ENCODE measurements around the gene STMP1.

The STMP1 gene

DNA sequence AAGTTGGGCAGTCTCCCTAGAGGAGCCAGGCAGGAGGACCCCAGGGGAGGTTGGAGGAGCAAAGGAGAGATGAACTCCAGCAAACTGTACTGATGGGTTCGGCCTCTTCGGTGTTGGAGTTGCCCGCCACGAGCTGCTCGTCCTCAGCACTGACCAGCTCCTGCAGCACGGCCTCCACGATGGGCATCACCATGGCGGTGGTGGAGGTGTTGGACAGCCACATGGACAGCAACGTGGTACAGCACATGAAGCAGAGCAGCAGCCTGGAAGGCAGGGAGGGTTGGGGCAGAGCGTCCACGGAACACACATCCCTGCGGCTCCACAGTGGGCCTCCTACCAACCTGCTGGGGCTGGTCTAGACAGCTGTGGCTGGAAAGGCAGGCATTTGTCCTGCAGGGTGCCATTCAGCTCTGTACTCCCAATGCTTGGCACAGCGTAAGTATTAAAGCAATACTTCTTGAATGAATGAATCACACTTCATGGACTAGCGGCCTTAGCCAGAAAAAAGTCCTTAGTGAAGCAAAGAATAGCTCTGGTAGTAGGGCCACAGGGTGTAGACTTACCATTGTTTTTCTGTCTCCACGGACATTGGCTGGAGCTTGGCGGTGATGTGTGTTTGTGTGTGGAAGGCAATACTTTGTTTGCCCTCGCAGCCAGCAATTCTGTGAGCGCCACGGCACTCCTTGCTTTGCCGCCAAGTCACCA is 43.9 kb downstream of the STMP1 start:
- no peaks in the 10 kb centered on the region for H3K36me3 ChIP-seq (replicated peaks in 1 of 2; ENCODE audit: control insufficient read depth in 2 of 2, insufficient read depth in 2 of 2, low read length in 2 of 2)
- no peaks in the 10 kb centered on the region for H3K9me3 ChIP-seq (replicated peaks in 1 of 2; ENCODE audit: control insufficient read depth in 2 of 2, insufficient read depth in 1 of 2, low read depth in 1 of 2, low read length in 2 of 2)
- no peak overlapping the region for H3K4ac ChIP-seq (ENCODE audit: low read length)
- H3K79me1 ChIP-seq (ENCODE audit: low read depth, low read length): no peaks in the 10 kb centered on the region
- DNase-seq (ENCODE audit: low spot score): no peak
- H3K27me3 ChIP-seq (ENCODE audit: control insufficient read depth in 3 of 3, insufficient read depth in 3 of 3, low read depth in 1 of 3, low read length in 3 of 3): no peaks in the 10 kb centered on the region
- H3K9ac ChIP-seq (ENCODE audit: low read depth, low read length, poor library complexity): peak overlapping the region; percentile 14
- H2BK5ac ChIP-seq (ENCODE audit: low read length): no peak overlapping the region
- peaks cover 0 to 2% of the 10 kb centered on the region in 2 donors for H3K4me1 ChIP-seq (ENCODE audit: control insufficient read depth in 2 of 2, insufficient read depth in 1 of 2, low read depth in 1 of 2, low read length in 2 of 2)
- no peak overlapping the region for H2AK5ac ChIP-seq (ENCODE audit: low read depth, low read length)
- H3K14ac ChIP-seq (ENCODE audit: low read length): peak overlapping the region; percentile 95
- H4K8ac ChIP-seq (ENCODE audit: low read depth, low read length): no peak overlapping the region
- H4K91ac ChIP-seq (ENCODE audit: low read depth, low read length, poor library complexity): no peak overlapping the region
- no peak overlapping the region for H2AFZ ChIP-seq (ENCODE audit: low read length)
- WGBS, 2 donors (ENCODE audit: extremely low coverage in 2 of 2, insufficient read length in 2 of 2, insufficient replicate concordance in 1 of 2): no CpG with 5 or more reads among the region's 20 CpGs
- peak overlapping the region in 1 of 2 donors; percentile 14 for H3K4me3 ChIP-seq (ENCODE audit: low read length in 2 of 2)
- H2BK12ac ChIP-seq (ENCODE audit: low read length): no peak overlapping the region
- H2BK120ac ChIP-seq (ENCODE audit: low read depth, low read length): no peak overlapping the region
- peak overlapping the region; percentile 7 for H3K18ac ChIP-seq (ENCODE audit: low read length)
- H3K4me2 ChIP-seq (ENCODE audit: insufficient read depth, low read length, poor library complexity, severe bottlenecking): no peak overlapping the region
- no peak overlapping the region for H3K23ac ChIP-seq (ENCODE audit: low read depth, low read length, poor library complexity)
- no peak overlapping the region for H3K27ac ChIP-seq (replicated peaks; ENCODE audit: low read length)
- no peak overlapping the region for H2BK15ac ChIP-seq (ENCODE audit: low read length)

DNA sequence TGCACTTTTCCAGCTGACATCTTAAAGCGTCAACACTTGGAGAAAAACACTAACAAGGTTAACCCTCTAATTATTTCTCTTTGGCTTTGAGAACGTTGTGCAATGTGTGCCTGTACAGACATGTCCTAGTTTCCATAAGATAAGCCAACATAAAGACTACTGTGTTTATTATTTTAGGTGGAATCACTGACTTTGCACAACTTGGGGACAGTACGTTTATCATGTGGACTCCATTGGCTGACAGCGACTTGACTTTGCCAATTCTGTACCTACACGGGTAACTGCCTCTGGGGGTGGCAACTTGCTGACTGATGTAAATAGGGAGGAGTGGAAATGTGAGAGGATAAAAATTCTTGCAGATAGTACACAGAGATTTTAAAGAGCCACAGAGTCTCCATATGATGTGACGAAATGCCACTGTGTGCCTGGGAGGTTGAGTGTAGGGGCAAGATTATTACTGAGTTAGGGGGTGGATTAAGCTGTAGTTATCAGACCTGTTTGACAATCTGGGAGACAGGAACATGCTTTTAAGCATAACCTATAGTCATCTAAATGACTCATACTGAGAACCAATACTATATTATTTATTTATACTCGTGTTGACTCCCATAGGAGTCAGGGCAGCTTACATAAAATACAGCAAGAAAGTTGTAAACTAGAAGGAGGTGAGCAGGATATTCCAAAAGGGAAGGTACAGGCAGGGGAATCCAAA is 44.7 kb downstream of the STMP1 start:
- no peak overlapping the region for H3K4ac ChIP-seq (ENCODE audit: low read length)
- no peak overlapping the region for H3K14ac ChIP-seq (ENCODE audit: low read length)
- H3K79me1 ChIP-seq (ENCODE audit: low read depth, low read length): no peaks in the 10 kb centered on the region
- no peak overlapping the region for H3K18ac ChIP-seq (ENCODE audit: low read length)
- no peak overlapping the region for H2BK120ac ChIP-seq (ENCODE audit: low read depth, low read length)
- H3K27me3 ChIP-seq (ENCODE audit: control insufficient read depth in 3 of 3, insufficient read depth in 3 of 3, low read depth in 1 of 3, low read length in 3 of 3): no peaks in the 10 kb centered on the region
- no peak overlapping the region for H3K27ac ChIP-seq (replicated peaks; ENCODE audit: low read length)
- no peaks in the 10 kb centered on the region for H3K36me3 ChIP-seq (replicated peaks in 1 of 2; ENCODE audit: control insufficient read depth in 2 of 2, insufficient read depth in 2 of 2, low read length in 2 of 2)
- no peak overlapping the region for H4K8ac ChIP-seq (ENCODE audit: low read depth, low read length)
- no peak for DNase-seq (ENCODE audit: low spot score)
- no CpG with 5 or more reads among the region's 7 CpGs for WGBS, 2 donors (ENCODE audit: extremely low coverage in 2 of 2, insufficient read length in 2 of 2, insufficient replicate concordance in 1 of 2)
- no peak overlapping the region for H2AFZ ChIP-seq (ENCODE audit: low read length)
- no peak overlapping the region for H3K4me2 ChIP-seq (ENCODE audit: insufficient read depth, low read length, poor library complexity, severe bottlenecking)
- H3K23ac ChIP-seq (ENCODE audit: low read depth, low read length, poor library complexity): no peak overlapping the region
- H2BK15ac ChIP-seq (ENCODE audit: low read length): no peak overlapping the region
- no peak overlapping the region for H4K91ac ChIP-seq (ENCODE audit: low read depth, low read length, poor library complexity)
- H2BK5ac ChIP-seq (ENCODE audit: low read length): no peak overlapping the region
- H3K9me3 ChIP-seq (replicated peaks in 1 of 2; ENCODE audit: control insufficient read depth in 2 of 2, insufficient read depth in 1 of 2, low read depth in 1 of 2, low read length in 2 of 2): no peaks in the 10 kb centered on the region
- H3K4me1 ChIP-seq (ENCODE audit: control insufficient read depth in 2 of 2, insufficient read depth in 1 of 2, low read depth in 1 of 2, low read length in 2 of 2): peaks cover 0 to 2% of the 10 kb centered on the region in 2 donors
- H2BK12ac ChIP-seq (ENCODE audit: low read length): no peak overlapping the region
- H3K9ac ChIP-seq (ENCODE audit: low read depth, low read length, poor library complexity): peak overlapping the region; percentile 14
- no peak overlapping the region for H2AK5ac ChIP-seq (ENCODE audit: low read depth, low read length)
- no peak overlapping the region for H3K4me3 ChIP-seq (ENCODE audit: low read length in 2 of 2)

DNA sequence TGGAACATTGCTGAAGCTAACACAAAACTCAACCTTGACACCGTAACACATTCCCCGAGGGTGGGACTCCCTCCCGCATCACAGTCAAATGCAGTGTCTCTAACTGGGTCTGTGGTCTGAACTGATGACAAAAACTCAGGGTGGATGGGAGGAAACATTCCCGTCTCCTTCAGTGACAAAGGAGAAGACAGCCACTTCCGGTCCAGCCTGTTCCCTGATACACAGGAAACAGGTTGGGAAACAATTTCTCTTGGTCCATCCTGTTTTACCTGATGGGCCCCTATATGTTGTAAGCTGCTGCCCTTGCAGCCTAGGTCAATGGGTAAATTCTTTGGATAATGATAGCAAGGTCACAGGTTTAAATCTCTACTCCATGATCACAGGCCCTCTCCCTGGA is 45.3 kb downstream of the STMP1 start:
- WGBS, 2 donors (ENCODE audit: extremely low coverage in 2 of 2, insufficient read length in 2 of 2, insufficient replicate concordance in 1 of 2): no CpG with 5 or more reads among the region's 5 CpGs
- H2BK15ac ChIP-seq (ENCODE audit: low read length): no peak overlapping the region

DNA sequence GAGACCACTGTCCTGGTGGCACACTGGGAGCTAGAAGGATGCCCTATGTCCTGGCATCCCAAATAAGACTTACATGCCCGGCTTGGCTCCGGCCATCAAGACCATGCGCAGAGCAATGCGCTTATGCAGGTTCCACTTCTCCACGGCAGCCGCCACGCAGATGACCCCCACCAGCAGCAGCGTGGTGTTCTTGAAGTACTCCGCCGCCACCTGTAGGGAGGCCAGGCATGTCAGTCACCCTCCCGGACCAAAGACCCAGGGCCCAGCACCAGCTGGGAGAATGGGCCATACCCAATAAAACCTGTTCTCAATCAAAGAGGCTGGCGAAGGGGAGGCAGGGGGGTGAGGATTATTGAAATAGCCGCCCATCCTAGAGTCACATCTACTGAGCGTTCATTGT is 45.7 kb downstream of the STMP1 start:
- Histone ChIP-seq H3K4ac (ENCODE audit: low read length) (no peak overlapping the region), H2BK15ac (ENCODE audit: low read length) (no peak overlapping the region), H2BK120ac (ENCODE audit: low read depth, low read length) (no peak overlapping the region), H3K23ac (ENCODE audit: low read depth, low read length, poor library complexity) (no peak overlapping the region), H3K14ac (ENCODE audit: low read length) (no peak overlapping the region), H2BK5ac (ENCODE audit: low read length) (no peak overlapping the region), H4K8ac (ENCODE audit: low read depth, low read length) (no peak overlapping the region), H3K18ac (ENCODE audit: low read length) (no peak overlapping the region), H3K27ac (replicated peaks; ENCODE audit: low read length) (no peak overlapping the region), H2AFZ (ENCODE audit: low read length) (no peak overlapping the region), H3K9ac (ENCODE audit: low read depth, low read length, poor library complexity) (no peak overlapping the region), H3K4me1 (ENCODE audit: control insufficient read depth in 2 of 2, insufficient read depth in 1 of 2, low read depth in 1 of 2, low read length in 2 of 2) (peaks cover 2% of the 10 kb centered on the region in 2 donors), H3K79me1 (ENCODE audit: low read depth, low read length) (no peaks in the 10 kb centered on the region), H2AK5ac (ENCODE audit: low read depth, low read length) (no peak overlapping the region), H3K4me3 (ENCODE audit: low read length in 2 of 2) (no peak overlapping the region), H3K36me3 (replicated peaks in 1 of 2; ENCODE audit: control insufficient read depth in 2 of 2, insufficient read depth in 2 of 2, low read length in 2 of 2) (no peaks in the 10 kb centered on the region), H3K4me2 (ENCODE audit: insufficient read depth, low read length, poor library complexity, severe bottlenecking) (no peak overlapping the region), H2BK12ac (ENCODE audit: low read length) (no peak overlapping the region), H4K91ac (ENCODE audit: low read depth, low read length, poor library complexity) (no peak overlapping the region), H3K27me3 (ENCODE audit: control insufficient read depth in 3 of 3, insufficient read depth in 3 of 3, low read depth in 1 of 3, low read length in 3 of 3) (no peaks in the 10 kb centered on the region), H3K9me3 (replicated peaks in 1 of 2; ENCODE audit: control insufficient read depth in 2 of 2, insufficient read depth in 1 of 2, low read depth in 1 of 2, low read length in 2 of 2) (no peaks in the 10 kb centered on the region)
- no peak for DNase-seq (ENCODE audit: low spot score)
- WGBS, 2 donors (ENCODE audit: extremely low coverage in 2 of 2, insufficient read length in 2 of 2, insufficient replicate concordance in 1 of 2): no CpG with 5 or more reads among the region's 14 CpGs

More for the DNA sequence above, 45.3 kb downstream of the STMP1 start:
- no peak overlapping the region for H3K9ac ChIP-seq (ENCODE audit: low read depth, low read length, poor library complexity)
- no peak overlapping the region for H3K4me3 ChIP-seq (ENCODE audit: low read length in 2 of 2)
- no peak overlapping the region for H2BK5ac ChIP-seq (ENCODE audit: low read length)
- H3K4ac ChIP-seq (ENCODE audit: low read length): no peak overlapping the region
- no peak overlapping the region for H4K8ac ChIP-seq (ENCODE audit: low read depth, low read length)
- H3K27me3 ChIP-seq (ENCODE audit: control insufficient read depth in 3 of 3, insufficient read depth in 3 of 3, low read depth in 1 of 3, low read length in 3 of 3): no peaks in the 10 kb centered on the region
- no peak overlapping the region for H3K4me2 ChIP-seq (ENCODE audit: insufficient read depth, low read length, poor library complexity, severe bottlenecking)
- H2AK5ac ChIP-seq (ENCODE audit: low read depth, low read length): no peak overlapping the region
- H3K14ac ChIP-seq (ENCODE audit: low read length): no peak overlapping the region
- H3K9me3 ChIP-seq (replicated peaks in 1 of 2; ENCODE audit: control insufficient read depth in 2 of 2, insufficient read depth in 1 of 2, low read depth in 1 of 2, low read length in 2 of 2): no peaks in the 10 kb centered on the region
- H3K36me3 ChIP-seq (replicated peaks in 1 of 2; ENCODE audit: control insufficient read depth in 2 of 2, insufficient read depth in 2 of 2, low read length in 2 of 2): no peaks in the 10 kb centered on the region
- no peak overlapping the region for H3K27ac ChIP-seq (replicated peaks; ENCODE audit: low read length)
- DNase-seq (ENCODE audit: low spot score): no peak
- no peak overlapping the region for H2AFZ ChIP-seq (ENCODE audit: low read length)
- no peak overlapping the region for H2BK120ac ChIP-seq (ENCODE audit: low read depth, low read length)
- H4K91ac ChIP-seq (ENCODE audit: low read depth, low read length, poor library complexity): no peak overlapping the region
- peaks cover 2% of the 10 kb centered on the region in 2 donors for H3K4me1 ChIP-seq (ENCODE audit: control insufficient read depth in 2 of 2, insufficient read depth in 1 of 2, low read depth in 1 of 2, low read length in 2 of 2)
- H3K18ac ChIP-seq (ENCODE audit: low read length): no peak overlapping the region
- H2BK12ac ChIP-seq (ENCODE audit: low read length): no peak overlapping the region
- H3K23ac ChIP-seq (ENCODE audit: low read depth, low read length, poor library complexity): no peak overlapping the region
- H3K79me1 ChIP-seq (ENCODE audit: low read depth, low read length): no peaks in the 10 kb centered on the region

All from neuronal stem cell (in vitro differentiated cells).